ENCODE data around the gene SLCO4A1.

Gene SLCO4A1

GRCh38 chr20:62688083-62688482 lies 45.8 kb downstream of the SLCO4A1 start:
- DNase-seq, result no peak

- DNase-seq, result no peak
Measured at GRCh38 chr20:62688855-62689460, 46.7 kb downstream of the SLCO4A1 start.

- no peak for DNase-seq
Measured at GRCh38 chr20:62689861-62690260, 47.6 kb downstream of the SLCO4A1 start.

- DNase-seq, result no peak
Measured at GRCh38 chr20:62690261-62690820, 48.0 kb downstream of the SLCO4A1 start.

GRCh38 chr20:62691487-62691886 lies 49.2 kb downstream of the SLCO4A1 start:
- DNase-seq, result no peak

- no peak for DNase-seq
Measured at GRCh38 chr20:62692176-62692575, 49.9 kb downstream of the SLCO4A1 start.

GRCh38 chr20:62692801-62693523 lies 50.7 kb downstream of the SLCO4A1 start:
- no peak for DNase-seq

- DNase-seq, result no peak
Measured at GRCh38 chr20:62693524-62693922, 51.2 kb downstream of the SLCO4A1 start.

- no peak for DNase-seq
Measured at GRCh38 chr20:62694106-62694505, 51.8 kb downstream of the SLCO4A1 start.

- no peak for DNase-seq
Measured at GRCh38 chr20:62694868-62695267, 52.6 kb downstream of the SLCO4A1 start.

- no peak for DNase-seq
Measured at GRCh38 chr20:62695448-62696414, 53.4 kb downstream of the SLCO4A1 start.

- no peak for DNase-seq
Measured at GRCh38 chr20:62696434-62696957, 54.2 kb downstream of the SLCO4A1 start.

GRCh38 chr20:62696989-62697388 lies 54.7 kb downstream of the SLCO4A1 start:
- no peak for DNase-seq

GRCh38 chr20:62697468-62697912 lies 55.2 kb downstream of the SLCO4A1 start:
- DNase-seq, result no peak

GRCh38 chr20:62698231-62698630 lies 55.9 kb downstream of the SLCO4A1 start:
- DNase-seq, result no peak

- no peak for DNase-seq
Measured at GRCh38 chr20:62699296-62699695, 57.0 kb downstream of the SLCO4A1 start.

GRCh38 chr20:62699741-62700140 lies 57.4 kb downstream of the SLCO4A1 start:
- no peak for DNase-seq

- DNase-seq, result no peak
Measured at GRCh38 chr20:62700261-62700930, 58.1 kb downstream of the SLCO4A1 start.

- no peak for DNase-seq
Measured at GRCh38 chr20:62701161-62702012, 59.1 kb downstream of the SLCO4A1 start.

- no peak for DNase-seq
Measured at GRCh38 chr20:62702013-62702300, 59.7 kb downstream of the SLCO4A1 start.
